Kidney epithelial cell (primary cell): ENCODE results near the gene MBNL1. TPM values are rescaled to one million over a fixed set of nuclear protein-coding genes. Genes with fewer than 3 reads are reported as not detected.

Source experiments
- DNase-seq: peaks from one replicate; pipeline ENCODE4 v3.0.0-alpha.2; 2010; ENCODE audit warnings: low read depth
- H3K27me3 ChIP-seq: 2 replicates; pipeline ENCODE4 v1.6.0; 2011; ENCODE audit warnings: low read length; ENCODE audit not compliant: control insufficient read depth, insufficient read depth
- H3K36me3 ChIP-seq: 2 replicates; pipeline ENCODE4 v1.5.1; 2011; ENCODE audit warnings: low read length; ENCODE audit not compliant: control insufficient read depth, insufficient read depth
- H3K4me3 ChIP-seq: 2 replicates; pipeline ENCODE4 v1.5.1; 2011; ENCODE audit warnings: low read depth, mild to moderate bottlenecking, control low read depth, low read length
- total RNA-seq: library from RNA; depleted of rRNA; stranded (reverse); fragments of >200 nt; gene quantifications from 2 replicates; pipeline ENCODE4 v1.2.3, GENCODE V29; 2015
- TF ChIP-seq, protein P1 (sequence below): IDR thresholded peaks from 2 replicates; pipeline ENCODE4 v1.5.1; 2011; ENCODE audit warnings: mild to moderate bottlenecking, moderate library complexity, low read length, control low read depth, inconsistent platforms; ENCODE audit not compliant: insufficient read depth, poor library complexity, severe bottlenecking

Gene MBNL1
- total RNA-seq, 1 donor from 2014 or later = 47.5 TPM

DNA sequence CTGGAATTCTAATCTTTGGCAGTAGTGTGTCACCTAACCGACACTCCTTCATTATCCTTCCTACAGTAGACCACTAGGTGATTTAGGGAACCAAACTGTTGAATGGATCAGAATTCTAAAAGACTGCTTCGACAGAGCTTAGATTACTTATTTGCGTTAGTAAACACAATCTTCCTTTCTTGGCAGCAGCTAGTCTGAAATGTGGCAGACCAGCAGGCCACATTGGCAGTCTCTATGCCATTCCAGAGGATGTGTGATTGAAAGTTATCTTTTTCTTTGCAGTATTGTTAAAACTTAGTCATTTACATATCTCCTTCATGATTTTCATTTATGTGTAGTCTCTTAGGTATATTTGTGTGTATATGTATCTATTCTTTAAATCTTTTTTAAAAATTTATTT, 23.6 kb downstream of the MBNL1 start:
- no peaks in the 10 kb centered on the region for H3K27me3 ChIP-seq
- no peak for DNase-seq
- TF ChIP-seq, protein P1, sequence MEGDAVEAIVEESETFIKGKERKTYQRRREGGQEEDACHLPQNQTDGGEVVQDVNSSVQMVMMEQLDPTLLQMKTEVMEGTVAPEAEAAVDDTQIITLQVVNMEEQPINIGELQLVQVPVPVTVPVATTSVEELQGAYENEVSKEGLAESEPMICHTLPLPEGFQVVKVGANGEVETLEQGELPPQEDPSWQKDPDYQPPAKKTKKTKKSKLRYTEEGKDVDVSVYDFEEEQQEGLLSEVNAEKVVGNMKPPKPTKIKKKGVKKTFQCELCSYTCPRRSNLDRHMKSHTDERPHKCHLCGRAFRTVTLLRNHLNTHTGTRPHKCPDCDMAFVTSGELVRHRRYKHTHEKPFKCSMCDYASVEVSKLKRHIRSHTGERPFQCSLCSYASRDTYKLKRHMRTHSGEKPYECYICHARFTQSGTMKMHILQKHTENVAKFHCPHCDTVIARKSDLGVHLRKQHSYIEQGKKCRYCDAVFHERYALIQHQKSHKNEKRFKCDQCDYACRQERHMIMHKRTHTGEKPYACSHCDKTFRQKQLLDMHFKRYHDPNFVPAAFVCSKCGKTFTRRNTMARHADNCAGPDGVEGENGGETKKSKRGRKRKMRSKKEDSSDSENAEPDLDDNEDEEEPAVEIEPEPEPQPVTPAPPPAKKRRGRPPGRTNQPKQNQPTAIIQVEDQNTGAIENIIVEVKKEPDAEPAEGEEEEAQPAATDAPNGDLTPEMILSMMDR = no peak
- no peaks in the 10 kb centered on the region for H3K36me3 ChIP-seq
- no peak overlapping the region for H3K4me3 ChIP-seq

DNA sequence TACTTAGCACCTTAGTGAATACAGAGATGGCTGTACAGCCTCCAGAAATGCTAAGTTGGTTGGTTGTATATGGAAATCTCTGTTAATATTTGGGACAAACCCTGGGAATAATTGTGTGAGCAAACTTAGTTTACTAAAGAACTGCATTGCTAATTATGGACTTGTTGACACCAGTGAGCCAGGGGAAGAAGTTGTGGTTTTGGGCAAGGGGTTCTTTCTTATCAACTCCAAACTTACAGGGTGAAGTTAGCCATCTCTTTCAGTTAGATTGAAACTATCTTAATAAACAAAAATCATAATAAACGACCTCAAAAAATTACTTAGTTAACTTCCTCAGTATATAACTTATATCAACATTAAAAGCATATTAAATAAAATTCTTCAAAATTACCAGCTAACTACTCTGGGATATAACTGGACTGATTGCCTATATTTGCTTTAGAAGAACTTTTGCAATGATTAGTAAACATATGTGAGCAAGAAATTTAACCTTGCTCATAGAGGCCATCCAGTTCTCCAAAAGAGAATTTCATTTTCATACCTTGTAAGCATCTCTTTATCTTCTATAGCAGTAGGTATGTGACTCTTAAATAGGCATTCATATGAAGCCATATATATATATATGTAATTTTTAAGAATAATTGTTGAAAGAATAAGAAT, 24.7 kb downstream of the MBNL1 start:
- Histone ChIP-seq H3K4me3 (no peak overlapping the region), H3K36me3 (no peaks in the 10 kb centered on the region), H3K27me3 (no peaks in the 10 kb centered on the region)
- TF ChIP-seq, protein P1 = no peak
- DNase-seq = no peak

DNA sequence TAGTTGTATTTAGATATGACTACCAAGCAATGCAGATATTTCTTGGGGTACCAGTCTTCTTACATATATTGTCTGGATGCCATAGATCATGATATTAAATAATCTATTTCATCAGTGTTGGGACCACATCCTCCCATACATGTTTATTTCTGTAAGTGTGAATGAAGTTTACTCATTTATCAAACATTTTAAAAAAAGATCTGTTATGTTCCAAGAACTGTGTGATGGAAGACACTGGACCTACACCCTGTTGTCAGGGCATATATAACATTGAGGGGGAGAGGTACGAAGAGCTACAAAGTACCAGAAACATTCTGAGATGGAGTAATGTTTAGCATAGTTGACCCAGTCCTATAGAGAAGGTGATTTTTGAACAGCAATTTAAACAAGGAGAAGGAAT, 26.6 kb downstream of the MBNL1 start:
- Histone ChIP-seq H3K36me3 (no peaks in the 10 kb centered on the region), H3K4me3 (no peak overlapping the region), H3K27me3 (no peaks in the 10 kb centered on the region)
- DNase-seq = no peak
- TF ChIP-seq, protein P1 = no peak

DNA sequence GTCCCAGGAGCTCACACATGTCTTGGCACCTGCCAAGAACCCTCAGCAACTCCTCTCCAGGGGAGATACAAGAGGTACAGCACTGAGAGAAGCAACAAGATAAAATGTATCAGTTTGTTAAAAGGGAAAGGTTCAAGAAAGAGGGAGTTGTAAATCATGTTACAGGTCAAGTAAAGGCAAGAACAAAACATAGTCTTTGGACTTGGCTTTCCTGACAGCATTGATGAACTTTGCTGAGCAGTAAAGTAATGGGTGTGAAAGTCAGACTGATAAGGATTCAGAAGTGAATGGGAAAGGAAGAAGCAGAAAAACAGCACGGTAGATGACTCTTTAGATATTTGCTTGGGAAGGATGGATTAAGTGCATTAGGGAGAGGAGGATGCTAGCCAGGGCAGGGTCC, 27.1 kb downstream of the MBNL1 start:
- no peak overlapping the region for H3K4me3 ChIP-seq
- DNase-seq = no peak
- TF ChIP-seq, protein P1 = no peak
- no peaks in the 10 kb centered on the region for H3K36me3 ChIP-seq
- no peaks in the 10 kb centered on the region for H3K27me3 ChIP-seq

DNA sequence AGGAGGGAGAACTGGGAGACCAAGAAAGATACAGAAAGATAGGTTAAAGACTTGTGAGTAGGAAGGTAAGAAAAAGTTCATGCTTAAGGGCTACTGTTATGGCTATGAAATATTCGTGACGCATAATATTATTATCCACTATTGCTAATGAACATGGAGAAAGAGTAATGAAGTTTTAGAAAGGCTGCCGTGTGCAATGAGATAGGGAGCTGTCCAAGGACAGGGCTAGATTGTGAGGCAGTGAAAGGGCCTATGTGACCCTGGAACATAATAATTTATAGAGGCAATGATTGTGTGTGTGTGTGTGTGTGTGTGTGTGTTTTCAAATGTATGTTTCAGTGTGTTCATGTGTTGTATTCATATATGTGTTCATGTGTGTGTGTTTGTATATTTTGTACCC, 27.7 kb downstream of the MBNL1 start:
- Histone ChIP-seq H3K4me3 (no peak overlapping the region), H3K27me3 (no peaks in the 10 kb centered on the region), H3K36me3 (no peaks in the 10 kb centered on the region)
- TF ChIP-seq, protein P1 = no peak
- DNase-seq = no peak

DNA sequence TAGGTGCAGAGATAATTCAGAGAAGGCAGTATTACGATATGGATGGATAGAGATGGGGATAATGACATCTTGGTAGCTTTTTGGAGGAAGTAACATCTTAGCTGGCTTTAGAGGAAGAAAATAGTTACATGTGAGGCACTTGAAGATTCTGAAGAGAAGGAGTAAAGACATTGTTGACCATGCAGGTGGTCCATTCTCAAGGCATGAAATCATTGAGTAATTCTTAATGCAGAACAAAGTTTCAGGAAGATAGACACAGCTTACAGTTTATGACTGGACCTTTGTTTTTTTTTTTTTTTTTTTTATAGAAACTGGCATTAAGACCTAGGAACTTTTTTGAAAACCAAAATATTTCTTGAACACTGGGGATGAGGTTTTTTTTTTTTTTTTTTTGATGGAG, 28.2 kb downstream of the MBNL1 start:
- DNase-seq = no peak
- Histone ChIP-seq H3K4me3 (no peak overlapping the region), H3K36me3 (no peaks in the 10 kb centered on the region), H3K27me3 (no peaks in the 10 kb centered on the region)
- TF ChIP-seq, protein P1 = no peak
